Transverse colon (tissue), 4 donors: Measurements from ENCODE around the gene MBP.

Experiments
- EP300 ChIP-seq: sonication (generic); formaldehyde crosslinking; IDR thresholded peaks from one replicate; pipeline ENCODE4 v1.6.1; 2017; ENCODE audit warnings: antibody characterized with exemption, low read depth
- POLR2A ChIP-seq: fragments of 450-650 bp; IDR thresholded peaks from one replicate; pipeline ENCODE4 v1.6.1; 2016; ENCODE audit warnings: antibody characterized with exemption, mild to moderate bottlenecking, moderate library complexity
- POLR2AphosphoS5 ChIP-seq, 3 donors: sonication (generic); formaldehyde crosslinking; IDR thresholded peaks; one replicate each; pipeline ENCODE4 v1.6.1; 2016; ENCODE audit warnings: antibody characterized with exemption in 3 of 3
- TF ChIP-seq, protein P1 (sequence below), 5 experiments: fragments of 200-600 bp in 3 of 5; fragments of 450-650 bp in 2 of 5; sonication (generic) in 3 of 5; IDR thresholded peaks; 1 replicate in 2 of 5; 2 replicates in 3 of 5; pipeline ENCODE4 v1.5.1; 2016 to 2017; ENCODE audit warnings: antibody characterized with exemption in 5 of 5, inconsistent platforms in 3 of 5, mild to moderate bottlenecking in 2 of 5, moderate library complexity in 1 of 5

DNA sequence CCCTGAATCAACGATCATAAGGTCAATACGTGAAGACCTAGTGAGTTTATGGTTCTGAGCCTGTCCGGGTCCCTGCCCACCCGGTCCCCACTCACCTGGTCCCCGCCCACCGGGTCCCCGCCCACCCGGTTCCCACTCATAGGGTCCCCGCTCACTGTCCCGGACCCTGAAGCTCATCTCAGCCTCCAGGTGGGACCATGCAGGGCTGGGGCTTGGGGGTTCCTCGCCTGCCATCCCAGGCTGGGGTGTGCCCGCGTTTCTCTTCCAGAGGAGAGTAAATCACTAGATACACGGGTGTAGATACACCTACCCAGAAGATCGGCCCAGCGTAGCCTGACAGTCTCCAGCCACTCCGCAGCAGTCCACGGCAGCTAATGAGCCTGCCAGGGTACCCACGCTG is 131.5 kb downstream of the MBP start:
- TF ChIP-seq, protein P1, sequence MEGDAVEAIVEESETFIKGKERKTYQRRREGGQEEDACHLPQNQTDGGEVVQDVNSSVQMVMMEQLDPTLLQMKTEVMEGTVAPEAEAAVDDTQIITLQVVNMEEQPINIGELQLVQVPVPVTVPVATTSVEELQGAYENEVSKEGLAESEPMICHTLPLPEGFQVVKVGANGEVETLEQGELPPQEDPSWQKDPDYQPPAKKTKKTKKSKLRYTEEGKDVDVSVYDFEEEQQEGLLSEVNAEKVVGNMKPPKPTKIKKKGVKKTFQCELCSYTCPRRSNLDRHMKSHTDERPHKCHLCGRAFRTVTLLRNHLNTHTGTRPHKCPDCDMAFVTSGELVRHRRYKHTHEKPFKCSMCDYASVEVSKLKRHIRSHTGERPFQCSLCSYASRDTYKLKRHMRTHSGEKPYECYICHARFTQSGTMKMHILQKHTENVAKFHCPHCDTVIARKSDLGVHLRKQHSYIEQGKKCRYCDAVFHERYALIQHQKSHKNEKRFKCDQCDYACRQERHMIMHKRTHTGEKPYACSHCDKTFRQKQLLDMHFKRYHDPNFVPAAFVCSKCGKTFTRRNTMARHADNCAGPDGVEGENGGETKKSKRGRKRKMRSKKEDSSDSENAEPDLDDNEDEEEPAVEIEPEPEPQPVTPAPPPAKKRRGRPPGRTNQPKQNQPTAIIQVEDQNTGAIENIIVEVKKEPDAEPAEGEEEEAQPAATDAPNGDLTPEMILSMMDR (IDR thresholded peaks at IDR 0.05), result no peak
- TF ChIP-seq EP300 (no peak), POLR2A (no peak), POLR2AphosphoS5 (IDR thresholded peaks at IDR 0.05) (no peak)
